ENCODE data around the gene PGM5. TPM values are rescaled to one million over a fixed set of nuclear protein-coding genes. Genes with fewer than 3 reads are reported as not detected.

Gene PGM5
- total and polyA plus RNA-seq, 2 donors (not counting 3 experiments of a cell fraction or from before 2014, with no cell fraction given) = 0.14 to 1.9 TPM

GRCh38 chr9:68427216-68427977 lies 71.0 kb downstream of the PGM5 start:
- BruUV-seq (replicated peaks) = no TSS peak
- no peaks in the 10 kb centered on the region for H3K27me3 ChIP-seq (ENCODE audit: control insufficient read depth in 2 of 2, insufficient read depth in 2 of 2, low read length in 2 of 2)
- no peaks in the 10 kb centered on the region for H3K4me1 ChIP-seq (ENCODE audit: control insufficient read depth, extremely low read depth, insufficient read depth, low read length)
- no peak overlapping the region for H3K27ac ChIP-seq (ENCODE audit: insufficient read depth, low read depth, low read length)
- H3K4me3 ChIP-seq (replicated peaks in 1 of 3; ENCODE audit: insufficient read depth in 1 of 3, low read depth in 1 of 3, low read length in 3 of 3) = no peak overlapping the region
- CTCF ChIA-PET = no interaction called here
- POLR2A ChIA-PET = no interaction called here
- TF ChIP-seq CTCF (IDR thresholded peaks at IDR 0.05; ENCODE audit: extremely low read depth in 1 of 2, insufficient read depth in 1 of 2, low read depth in 1 of 2, low read length in 2 of 2) = no peak
- no peak for TF ChIP-seq GATA2 (IDR thresholded peaks at IDR 0.05; ENCODE audit: insufficient read depth, insufficient read length, low read depth, low read length)
- TF ChIP-seq FOS (IDR thresholded peaks at IDR 0.05; ENCODE audit: borderline replicate concordance, insufficient read depth, low read length) = no peak
- no peak for TF ChIP-seq EZH2 (IDR thresholded peaks at IDR 0.05; ENCODE audit: borderline replicate concordance, low read depth, low read length, severe bottlenecking)
- no peak for TF ChIP-seq MAX (IDR thresholded peaks at IDR 0.05; ENCODE audit: insufficient read depth, insufficient read length)
- TF ChIP-seq POLR2A (IDR thresholded peaks at IDR 0.05; ENCODE audit: low read depth, low read length) = no peak
- no peak for TF ChIP-seq POLR2AphosphoS5 (IDR thresholded peaks at IDR 0.05; ENCODE audit: insufficient read depth, low read depth, low read length)
- no peak for TF ChIP-seq MYC (IDR thresholded peaks at IDR 0.05; ENCODE audit: low read depth, low read length)
- no peak for TF ChIP-seq JUN (IDR thresholded peaks at IDR 0.05; ENCODE audit: borderline replicate concordance, insufficient read depth, insufficient read length, low read depth)
- no peaks in the 10 kb centered on the region for H4K20me1 ChIP-seq (replicated peaks; ENCODE audit: control insufficient read depth, extremely low read depth, insufficient read depth, low read length)
- H3K9me1 ChIP-seq (replicated peaks; ENCODE audit: control insufficient read depth, extremely low read depth, insufficient read depth, low read length) = no peaks in the 10 kb centered on the region
- dilution Hi-C loops (cut with MboI; ENCODE audit: extremely low pct_ligation_motif_present, low sequenced_read_pairs) (no loop called here), intact Hi-C loops (cut with micrococcal nuclease) (no loop called here)
- no peaks in the 10 kb centered on the region for H3K79me2 ChIP-seq (ENCODE audit: control insufficient read depth, insufficient read depth, low read length)
- H3K36me3 ChIP-seq (ENCODE audit: control insufficient read depth in 2 of 2, extremely low read depth in 1 of 2, insufficient read depth in 2 of 2, low read length in 2 of 2) = no peaks in the 10 kb centered on the region
- no peak for FAIRE-seq
- no peak overlapping the region for H2AFZ ChIP-seq (ENCODE audit: low read depth, low read length)
- H3K9ac ChIP-seq (replicated peaks; ENCODE audit: extremely low read depth, insufficient read depth, low read length) = no peak overlapping the region
- H3K4me2 ChIP-seq (ENCODE audit: insufficient read depth, low read length) = no peak overlapping the region
- DNase-seq (ENCODE audit: low read depth, low spot score) = no peak
- H3K9me3 ChIP-seq (replicated peaks; ENCODE audit: control insufficient read depth, insufficient read depth, low read length) = no peaks in the 10 kb centered on the region
